Trophoblast cell (in vitro differentiated cells and primary cell): Measurements from ENCODE around the gene LMAN1L.

Experiments
- DNase-seq, 2 donors: peaks; one replicate each; pipeline ENCODE4 v3.0.0-alpha.2; 2016
- H2AFZ ChIP-seq: 2 replicates; pipeline ENCODE4 v1.6.1; 2013; ENCODE audit warnings: low read length, moderate library complexity, mild to moderate bottlenecking; ENCODE audit not compliant: insufficient read depth, poor library complexity
- H2AK5ac ChIP-seq: 2 replicates; pipeline ENCODE4 v1.6.1; 2013; ENCODE audit warnings: mild to moderate bottlenecking, low read length
- H2BK120ac ChIP-seq: 2 replicates; pipeline ENCODE4 v1.6.1; 2013; ENCODE audit warnings: low read length, mild to moderate bottlenecking, moderate library complexity; ENCODE audit not compliant: insufficient read depth, poor library complexity
- H2BK12ac ChIP-seq: 2 replicates; pipeline ENCODE4 v1.6.1; 2013; ENCODE audit warnings: mild to moderate bottlenecking, low read length, moderate library complexity
- H2BK5ac ChIP-seq: 2 replicates; pipeline ENCODE4 v1.6.1; 2013; ENCODE audit warnings: low read length, low read depth, moderate library complexity, mild to moderate bottlenecking; ENCODE audit not compliant: poor library complexity
- H3K14ac ChIP-seq: 2 replicates; pipeline ENCODE4 v1.6.1; 2013; ENCODE audit warnings: mild to moderate bottlenecking, low read length
- H3K18ac ChIP-seq: 2 replicates; pipeline ENCODE4 v1.6.1; 2013; ENCODE audit warnings: mild to moderate bottlenecking, low read length
- H3K23ac ChIP-seq: 2 replicates; pipeline ENCODE4 v1.6.1; 2013; ENCODE audit warnings: low read length
- H3K27ac ChIP-seq: 2 replicates; pipeline ENCODE4 v1.5.1; 2013; ENCODE audit warnings: low read depth, mild to moderate bottlenecking, inconsistent platforms, low read length, moderate library complexity
- H3K27me3 ChIP-seq: 2 replicates; pipeline ENCODE4 v1.6.1; 2013; ENCODE audit warnings: inconsistent platforms, mild to moderate bottlenecking, low read length, moderate library complexity; ENCODE audit not compliant: insufficient read depth
- H3K36me3 ChIP-seq, 2 experiments: 1 replicate in 1 of 2; 2 replicates in 1 of 2; pipeline ENCODE4 v1.6.1; 2013; ENCODE audit warnings: low read length in 2 of 2, mild to moderate bottlenecking in 2 of 2, moderate library complexity in 1 of 2; ENCODE audit not compliant: insufficient read depth in 2 of 2, control insufficient read depth in 1 of 2
- H3K4ac ChIP-seq: 2 replicates; pipeline ENCODE4 v1.6.1; 2013; ENCODE audit warnings: low read depth, mild to moderate bottlenecking, low read length, moderate library complexity
- H3K4me1 ChIP-seq, 2 experiments: 1 replicate in 1 of 2; 2 replicates in 1 of 2; pipeline ENCODE4 v1.6.1; 2013; ENCODE audit warnings: low read length in 2 of 2, mild to moderate bottlenecking in 2 of 2, moderate library complexity in 1 of 2; ENCODE audit not compliant: insufficient read depth in 2 of 2, control insufficient read depth in 1 of 2
- H3K4me2 ChIP-seq: 2 replicates; pipeline ENCODE4 v1.6.1; 2013; ENCODE audit warnings: inconsistent platforms, mild to moderate bottlenecking, low read length, moderate library complexity
- H3K4me3 ChIP-seq: 2 replicates; pipeline ENCODE4 v1.5.1; 2013; ENCODE audit warnings: mild to moderate bottlenecking, low read depth, low read length, inconsistent platforms
- H3K79me1 ChIP-seq: one replicate; pipeline ENCODE4 v1.6.1; 2013; ENCODE audit warnings: low read length
- H3K79me2 ChIP-seq: 2 replicates; pipeline ENCODE4 v1.6.1; 2013; ENCODE audit warnings: low read length, mild to moderate bottlenecking; ENCODE audit not compliant: control insufficient read depth, insufficient read depth, poor library complexity
- H3K9ac ChIP-seq: 2 replicates; pipeline ENCODE4 v1.6.1; 2013; ENCODE audit warnings: mild to moderate bottlenecking, low read length
- H3K9me3 ChIP-seq: 2 replicates; pipeline ENCODE4 v1.6.1; 2013; ENCODE audit warnings: low read depth, mild to moderate bottlenecking, control low read depth, inconsistent platforms, low read length; ENCODE audit not compliant: insufficient read depth
- H4K12ac ChIP-seq: 2 replicates; pipeline ENCODE4 v1.6.1; 2013; ENCODE audit warnings: low read depth, mild to moderate bottlenecking, low read length, moderate library complexity
- H4K8ac ChIP-seq: 2 replicates; pipeline ENCODE4 v1.6.1; 2013; ENCODE audit warnings: low read depth, mild to moderate bottlenecking, low read length, moderate library complexity
- H4K91ac ChIP-seq: one replicate; pipeline ENCODE4 v1.6.1; 2013; ENCODE audit warnings: low read depth, mild to moderate bottlenecking, low read length, moderate library complexity
- WGBS: extraction: QIAGEN DNeasy Blood & Tissue Kit; methylation state at CpG from one replicate; pipeline ENCODE4 v1.1.7; 2013; ENCODE audit warnings: missing lambda C conversion rate; ENCODE audit not compliant: insufficient read length, insufficient coverage; ENCODE audit errors: extremely low coverage; 5-methylcytosine and 5-hydroxymethylcytosine counted together

Gene LMAN1L

GRCh38 chr15:74868059-74868458 lies 55.4 kb downstream of the LMAN1L start:
- H3K27me3 ChIP-seq = no peaks in the 10 kb centered on the region
- no peak overlapping the region for H4K12ac ChIP-seq
- peaks cover 2% of the 10 kb centered on the region for H3K9me3 ChIP-seq
- H4K8ac ChIP-seq = peak overlapping the region; percentile 9
- no peak overlapping the region for H2BK5ac ChIP-seq
- H3K36me3 ChIP-seq = peaks cover 2 to 7% of the 10 kb centered on the region in 2 experiments
- H3K4me1 ChIP-seq = peaks cover 27 to 38% of the 10 kb centered on the region in 2 experiments
- no CpG with 5 or more reads among the region's 6 CpGs for whole genome bisulfite sequencing
- H3K79me2 ChIP-seq = peaks cover 6% of the 10 kb centered on the region
- H2AK5ac ChIP-seq = no peak overlapping the region
- no peak overlapping the region for H3K9ac ChIP-seq
- no peak overlapping the region for H3K27ac ChIP-seq
- H2AFZ ChIP-seq = no peak overlapping the region
- H3K4me2 ChIP-seq = no peak overlapping the region
- H3K18ac ChIP-seq = no peak overlapping the region
- no peak overlapping the region for H3K4me3 ChIP-seq
- no peak overlapping the region for H3K14ac ChIP-seq
- peak overlapping the region; percentile 57 for H3K4ac ChIP-seq
- H4K91ac ChIP-seq = no peak overlapping the region
- no peak overlapping the region for H2BK120ac ChIP-seq
- no peak overlapping the region for H3K23ac ChIP-seq
- no peak overlapping the region for H2BK12ac ChIP-seq
- peak in 1 of 2 donors; percentile 19 for DNase-seq
- H3K79me1 ChIP-seq = peaks cover 14% of the 10 kb centered on the region

- H3K4me1 ChIP-seq = peaks cover 29 to 33% of the 10 kb centered on the region in 2 experiments
- H3K4me3 ChIP-seq = no peak overlapping the region
- H4K12ac ChIP-seq = no peak overlapping the region
- no peak overlapping the region for H2BK120ac ChIP-seq
- no peak overlapping the region for H2BK12ac ChIP-seq
- DNase-seq = peak; percentile 57 to 77
- peak overlapping the region; percentile 49 for H3K4ac ChIP-seq
- no peak overlapping the region for H2AK5ac ChIP-seq
- H3K79me1 ChIP-seq = peaks cover 18% of the 10 kb centered on the region
- no peak overlapping the region for H3K9ac ChIP-seq
- no peak overlapping the region for H3K23ac ChIP-seq
- no peak overlapping the region for H2AFZ ChIP-seq
- peaks cover 2% of the 10 kb centered on the region for H3K9me3 ChIP-seq
- peaks cover 2 to 5% of the 10 kb centered on the region in 2 experiments for H3K36me3 ChIP-seq
- H3K79me2 ChIP-seq = peaks cover 7% of the 10 kb centered on the region
- no peak overlapping the region for H3K14ac ChIP-seq
- no peak overlapping the region for H4K8ac ChIP-seq
- no peak overlapping the region for H4K91ac ChIP-seq
- H3K18ac ChIP-seq = no peak overlapping the region
- no peak overlapping the region for H2BK5ac ChIP-seq
- peak overlapping the region; percentile 62 for H3K27ac ChIP-seq
- H3K27me3 ChIP-seq = no peaks in the 10 kb centered on the region
- H3K4me2 ChIP-seq = no peak overlapping the region
Measured at GRCh38 chr15:74869372-74869725, 56.7 kb downstream of the LMAN1L start.

- H3K4me3 ChIP-seq = peak overlapping the region; percentile 21
- H3K27ac ChIP-seq = peak overlapping the region; percentile 62
- H4K91ac ChIP-seq = peak overlapping the region; percentile 65
- H4K8ac ChIP-seq = no peak overlapping the region
- WGBS = no CpG with 5 or more reads among the region's 6 CpGs
- H3K23ac ChIP-seq = no peak overlapping the region
- H2BK120ac ChIP-seq = peak overlapping the region; percentile 13
- peak overlapping the region; percentile 92 for H2BK12ac ChIP-seq
- peaks cover 7% of the 10 kb centered on the region for H3K79me2 ChIP-seq
- peak overlapping the region; percentile 83 for H3K14ac ChIP-seq
- no peak overlapping the region for H2AFZ ChIP-seq
- H3K4me2 ChIP-seq = peak overlapping the region; percentile 6
- peaks cover 18% of the 10 kb centered on the region for H3K79me1 ChIP-seq
- DNase-seq = peak in 1 of 2 donors; percentile 28
- H3K4me1 ChIP-seq = peaks cover 29 to 30% of the 10 kb centered on the region in 2 experiments
- H2AK5ac ChIP-seq = peak overlapping the region; percentile 68
- H3K9me3 ChIP-seq = peaks cover 2% of the 10 kb centered on the region
- peak overlapping the region; percentile 2 for H3K9ac ChIP-seq
- no peaks in the 10 kb centered on the region for H3K27me3 ChIP-seq
- peak overlapping the region; percentile 1 for H2BK5ac ChIP-seq
- H4K12ac ChIP-seq = no peak overlapping the region
- peak overlapping the region; percentile 34 for H3K4ac ChIP-seq
- peaks cover 2 to 5% of the 10 kb centered on the region in 2 experiments for H3K36me3 ChIP-seq
- peak overlapping the region; percentile 20 for H3K18ac ChIP-seq
Measured at GRCh38 chr15:74869726-74870407, 57.2 kb downstream of the LMAN1L start.

GRCh38 chr15:74870436-74871215 lies 58.0 kb downstream of the LMAN1L start:
- H3K18ac ChIP-seq = no peak overlapping the region
- peak overlapping the region; percentile 24 for H3K4me2 ChIP-seq
- H3K23ac ChIP-seq = no peak overlapping the region
- no peak overlapping the region for H2AFZ ChIP-seq
- no CpG with 5 or more reads among the region's 6 CpGs for WGBS
- no peak overlapping the region for H2AK5ac ChIP-seq
- peaks cover 2% of the 10 kb centered on the region for H3K9me3 ChIP-seq
- peak; percentile 96 to 100 for DNase-seq
- H4K8ac ChIP-seq = no peak overlapping the region
- peak overlapping the region; percentile 34 for H3K4ac ChIP-seq
- H4K91ac ChIP-seq = no peak overlapping the region
- H3K27me3 ChIP-seq = no peaks in the 10 kb centered on the region
- H2BK5ac ChIP-seq = peak overlapping the region; percentile 38
- H3K79me1 ChIP-seq = peaks cover 18% of the 10 kb centered on the region
- no peak overlapping the region for H4K12ac ChIP-seq
- peak overlapping the region; percentile 69 for H3K27ac ChIP-seq
- H2BK12ac ChIP-seq = no peak overlapping the region
- H3K14ac ChIP-seq = no peak overlapping the region
- H3K36me3 ChIP-seq = peaks cover 2 to 5% of the 10 kb centered on the region in 2 experiments
- H3K4me1 ChIP-seq = peaks cover 25 to 27% of the 10 kb centered on the region in 2 experiments
- no peak overlapping the region for H3K9ac ChIP-seq
- H3K79me2 ChIP-seq = peaks cover 7% of the 10 kb centered on the region
- H2BK120ac ChIP-seq = no peak overlapping the region
- H3K4me3 ChIP-seq = no peak overlapping the region
